Esophagus muscularis mucosa (tissue), 4 donors: ENCODE data around the gene TSFM. TPM values are rescaled to one million over a fixed set of nuclear protein-coding genes. Genes with fewer than 3 reads are reported as not detected.

Source experiments
- DNase-seq: peaks from one replicate; pipeline ENCODE4 v3.0.0-alpha.2; 2017; ENCODE audit errors: extremely low spot score
- H3K27ac ChIP-seq, 4 donors: fragments of 200-600 bp; sonication (generic); replicated peaks in 1 of 4; 1 replicate in 3 of 4; 2 replicates in 1 of 4; pipeline ENCODE4 v1.5.1; 2016 to 2019; ENCODE audit warnings: mild to moderate bottlenecking in 1 of 4
- H3K27me3 ChIP-seq, 4 donors: fragments of 200-600 bp; sonication (generic); one replicate each; pipeline versions ENCODE4 v1.5.1 to v1.6.0; 2016 to 2019
- H3K36me3 ChIP-seq, 4 donors: fragments of 200-600 bp; sonication (generic); one replicate each; pipeline ENCODE4 v1.5.1; 2016 to 2019
- H3K4me1 ChIP-seq, 4 donors: fragments of 200-600 bp; sonication (generic); one replicate each; pipeline ENCODE4 v1.5.1; 2016 to 2019
- H3K4me3 ChIP-seq, 4 donors: fragments of 200-600 bp; sonication (generic); 1 replicate in 2 of 4; 2 replicates in 2 of 4; pipeline ENCODE4 v1.5.1; 2016 to 2019; ENCODE audit warnings: mild to moderate bottlenecking in 4 of 4, moderate library complexity in 1 of 4
- H3K9me3 ChIP-seq, 4 donors: fragments of 200-600 bp; sonication (generic); 1 replicate in 3 of 4; 2 replicates in 1 of 4; pipeline ENCODE4 v1.5.1; 2016 to 2019
- EP300 ChIP-seq: sonication (generic); formaldehyde crosslinking; IDR thresholded peaks from one replicate; pipeline ENCODE4 v1.6.1; 2017; ENCODE audit warnings: antibody characterized with exemption
- POLR2A ChIP-seq: fragments of 450-650 bp; IDR thresholded peaks from one replicate; pipeline ENCODE4 v1.6.1; 2017; ENCODE audit warnings: antibody characterized with exemption, moderate library complexity, mild to moderate bottlenecking, low read depth
- POLR2AphosphoS5 ChIP-seq, 2 donors: sonication (generic); formaldehyde crosslinking; IDR thresholded peaks; one replicate each; pipeline ENCODE4 v1.6.1; 2017; ENCODE audit warnings: antibody characterized with exemption in 2 of 2
- WGBS: methylation state at CpG from one replicate; pipeline ENCODE4 v1.1.5; 2018; 5-methylcytosine and 5-hydroxymethylcytosine counted together
- intact Hi-C: fragments of 100-400 bp; cut with DNase I; formaldehyde crosslinking; loops from one replicate; pipeline ENCODE4 v1.15.1; 2023
- total RNA-seq, 4 donors: library from RNA; depleted of rRNA; stranded (reverse); fragments of >200 nt; gene quantifications; one replicate each; pipeline versions ENCODE4 v1.1.0 to v1.2.1, GENCODE V29; 2016
- TF ChIP-seq, protein P1 (sequence below), 3 experiments: fragments of 200-600 bp in 2 of 3; fragments of 450-650 bp in 1 of 3; sonication (generic) in 2 of 3; IDR thresholded peaks; one replicate each; pipeline ENCODE4 v1.5.1; 2017 to 2019; ENCODE audit warnings: antibody characterized with exemption in 3 of 3, mild to moderate bottlenecking in 2 of 3, moderate library complexity in 1 of 3

Gene TSFM
- total RNA-seq, 4 donors from 2014 or later, result 17.6 to 38.4 (median 29.2) TPM

DNA sequence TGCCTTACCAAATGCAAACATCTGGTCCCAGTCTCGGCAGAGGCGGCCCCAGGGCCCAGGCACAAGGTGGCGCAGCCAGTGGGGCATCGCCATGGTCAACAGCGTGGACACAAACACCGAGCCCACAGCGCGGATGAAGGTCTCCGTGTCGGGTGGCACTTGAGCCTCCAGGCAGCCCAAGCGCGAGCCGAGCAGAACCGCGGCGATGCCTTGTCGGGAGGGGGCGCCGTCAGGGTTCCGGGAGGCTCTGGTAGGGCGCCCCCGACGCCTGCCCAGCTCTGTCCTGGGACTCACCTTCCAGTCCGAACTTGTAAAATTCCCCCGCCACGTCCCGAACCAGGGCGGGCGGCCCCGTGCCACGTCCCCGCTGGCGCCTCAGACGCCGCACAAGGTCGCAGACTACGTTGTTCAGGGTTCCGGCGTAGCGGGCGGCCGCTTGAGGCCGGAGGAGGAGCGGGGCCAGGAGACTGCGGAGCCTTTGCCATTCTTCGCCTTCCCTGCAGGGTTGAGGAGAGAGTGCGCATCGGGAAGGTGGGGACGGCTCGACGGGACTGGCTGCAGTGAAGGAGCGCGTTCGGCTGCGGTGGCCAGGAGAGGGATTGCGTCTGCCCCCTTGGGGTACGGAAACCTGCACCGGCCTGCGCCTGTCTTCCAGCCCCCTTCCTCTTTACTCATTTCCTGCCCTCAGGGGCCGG, 17.4 kb upstream of the TSFM start:
- peaks cover 25 to 34% (median 29%) of the 10 kb centered on the region in 4 donors for H3K4me1 ChIP-seq
- DNase-seq, result no peak
- H3K36me3 ChIP-seq, result peaks cover 0 to 27% (median 19%) of the 10 kb centered on the region in 4 donors
- 4% methylated on average over 22 of the region's 60 CpGs for WGBS
- TF ChIP-seq, protein P1, sequence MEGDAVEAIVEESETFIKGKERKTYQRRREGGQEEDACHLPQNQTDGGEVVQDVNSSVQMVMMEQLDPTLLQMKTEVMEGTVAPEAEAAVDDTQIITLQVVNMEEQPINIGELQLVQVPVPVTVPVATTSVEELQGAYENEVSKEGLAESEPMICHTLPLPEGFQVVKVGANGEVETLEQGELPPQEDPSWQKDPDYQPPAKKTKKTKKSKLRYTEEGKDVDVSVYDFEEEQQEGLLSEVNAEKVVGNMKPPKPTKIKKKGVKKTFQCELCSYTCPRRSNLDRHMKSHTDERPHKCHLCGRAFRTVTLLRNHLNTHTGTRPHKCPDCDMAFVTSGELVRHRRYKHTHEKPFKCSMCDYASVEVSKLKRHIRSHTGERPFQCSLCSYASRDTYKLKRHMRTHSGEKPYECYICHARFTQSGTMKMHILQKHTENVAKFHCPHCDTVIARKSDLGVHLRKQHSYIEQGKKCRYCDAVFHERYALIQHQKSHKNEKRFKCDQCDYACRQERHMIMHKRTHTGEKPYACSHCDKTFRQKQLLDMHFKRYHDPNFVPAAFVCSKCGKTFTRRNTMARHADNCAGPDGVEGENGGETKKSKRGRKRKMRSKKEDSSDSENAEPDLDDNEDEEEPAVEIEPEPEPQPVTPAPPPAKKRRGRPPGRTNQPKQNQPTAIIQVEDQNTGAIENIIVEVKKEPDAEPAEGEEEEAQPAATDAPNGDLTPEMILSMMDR (IDR thresholded peaks at IDR 0.05), result peak in 1 of 3 experiments; percentile 4
- TF ChIP-seq POLR2A, result no peak
- TF ChIP-seq EP300, result no peak
- TF ChIP-seq POLR2AphosphoS5 (IDR thresholded peaks at IDR 0.05), result no peak
- intact Hi-C loops, result no loop called here
- peaks cover 0 to 60% (median 36%) of the 10 kb centered on the region in 4 donors for H3K27me3 ChIP-seq
- H3K9me3 ChIP-seq, result no peaks in the 10 kb centered on the region
- no peak overlapping the region for H3K27ac ChIP-seq
- peak overlapping the region; percentile 41 to 60 (median 46) for H3K4me3 ChIP-seq

DNA sequence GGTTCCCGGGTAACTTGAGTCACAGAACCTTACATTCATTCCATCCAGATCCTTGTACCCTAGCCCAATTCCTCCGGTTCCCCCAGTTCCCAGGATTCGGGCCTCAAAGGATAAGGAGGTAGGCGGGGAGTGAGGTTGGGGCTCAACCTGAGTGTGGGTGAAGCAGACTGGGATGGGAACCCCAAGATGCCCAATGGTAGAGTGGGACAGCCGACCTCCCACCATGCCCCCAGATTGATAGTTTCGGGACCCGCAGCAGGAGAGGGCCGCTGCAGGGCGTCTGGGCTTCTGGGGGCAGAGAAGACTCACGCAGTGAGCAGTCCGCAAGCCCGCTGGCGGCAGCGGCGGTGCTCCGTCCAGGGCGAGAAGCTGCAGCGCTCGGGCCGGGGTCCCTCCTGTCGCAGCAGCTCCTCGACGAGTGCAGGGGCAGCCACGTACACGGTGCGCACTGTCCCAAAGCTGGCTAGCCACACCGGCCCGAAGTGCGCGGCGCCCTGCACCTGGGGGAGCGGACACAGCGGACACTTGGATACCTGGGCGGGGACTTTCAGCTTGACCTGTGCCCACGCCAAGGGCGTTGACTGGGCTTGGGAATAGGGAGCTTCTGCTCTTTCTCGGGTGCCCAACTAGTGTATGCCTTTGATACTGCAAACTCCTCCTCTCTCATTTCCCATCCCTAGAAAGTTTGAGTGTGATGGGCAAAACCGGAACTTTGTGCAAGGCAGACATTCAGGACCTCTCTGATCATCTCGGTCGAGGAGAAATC, 16.7 kb upstream of the TSFM start:
- Histone ChIP-seq H3K27me3 (peaks cover 0 to 60% (median 36%) of the 10 kb centered on the region in 4 donors), H3K27ac (no peak overlapping the region), H3K4me1 (peaks cover 25 to 38% (median 31%) of the 10 kb centered on the region in 4 donors), H3K4me3 (peak overlapping the region; percentile 41 to 60 (median 46)), H3K36me3 (peaks cover 0 to 29% (median 21%) of the 10 kb centered on the region in 4 donors), H3K9me3 (no peaks in the 10 kb centered on the region)
- WGBS, result 4% methylated on average over 13 of the region's 40 CpGs
- TF ChIP-seq POLR2A (no peak), POLR2AphosphoS5 (IDR thresholded peaks at IDR 0.05) (no peak), EP300 (no peak)
- TF ChIP-seq, protein P1 (IDR thresholded peaks at IDR 0.05), result no peak
- no peak for DNase-seq
- intact Hi-C loops, result no loop called here

DNA sequence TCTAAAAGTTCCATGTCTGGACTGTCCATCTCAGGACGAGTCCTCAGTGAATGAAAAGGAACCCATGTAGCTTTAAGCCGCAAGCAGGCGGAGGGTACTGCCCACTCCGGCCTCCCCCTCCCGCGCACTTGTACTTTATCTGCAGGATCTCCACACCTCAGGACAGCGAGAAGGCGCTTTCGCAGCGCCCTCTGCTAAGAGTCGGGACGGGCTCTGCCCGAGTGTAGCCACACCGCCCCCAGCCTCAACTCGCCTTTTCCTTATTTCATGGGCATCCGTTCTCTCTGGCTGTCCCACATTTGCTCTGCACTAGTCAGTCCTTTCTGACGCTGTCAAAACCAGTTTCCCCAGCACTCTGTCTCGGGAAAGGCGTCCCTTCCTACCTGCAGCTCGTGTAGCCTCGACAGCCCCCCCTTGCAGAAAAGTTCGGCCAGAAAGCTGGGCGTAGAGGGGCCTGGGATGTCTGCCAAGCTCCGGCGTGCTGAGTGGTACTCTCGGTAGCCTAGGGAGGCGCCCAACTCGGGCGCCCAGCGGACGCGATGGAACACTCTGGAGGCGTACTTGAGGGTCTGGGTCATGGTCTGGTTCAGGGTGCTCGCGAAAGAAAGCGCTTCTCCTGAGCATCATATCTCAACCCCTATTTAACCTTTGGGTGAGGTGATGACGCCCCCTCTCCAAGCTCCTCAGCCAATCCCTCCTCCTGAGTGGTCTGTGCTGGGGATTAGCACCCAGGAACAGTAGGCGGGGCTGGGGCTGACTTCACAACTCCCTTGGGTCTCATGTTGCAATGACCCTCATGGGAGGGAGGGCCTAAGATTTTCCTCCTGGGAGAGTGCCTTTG, 15.9 kb upstream of the TSFM start, which contains the start of gene CYP27B1:
Gene CYP27B1 (minus strand): TSS at position 615 of the 841 bp plus-strand sequence. CDS start 37 bp downstream, at position 578.
- no peak within 1 kb of the TSS for H3K27ac ChIP-seq
- peaks cover 0 to 24% (median 20%) of the 10 kb centered on the region in 4 donors for H3K36me3 ChIP-seq
- H3K4me1 ChIP-seq, result peaks cover 31 to 46% (median 39%) of the 10 kb centered on the region in 4 donors
- intact Hi-C loops, result no loop called here
- DNase-seq, result no peak
- TF ChIP-seq POLR2A (no peak), EP300 (no peak), POLR2AphosphoS5 (IDR thresholded peaks at IDR 0.05) (no peak)
- TF ChIP-seq, protein P1 (IDR thresholded peaks at IDR 0.05), result no peak
- peaks cover 0 to 53% (median 34%) of the 10 kb centered on the region in 4 donors for H3K27me3 ChIP-seq
- WGBS, result 9% methylated on average over 22 of the region's 38 CpGs
- no peaks in the 10 kb centered on the region for H3K9me3 ChIP-seq
- peak within 1 kb of the TSS; percentile 41 to 60 (median 46) for H3K4me3 ChIP-seq

DNA sequence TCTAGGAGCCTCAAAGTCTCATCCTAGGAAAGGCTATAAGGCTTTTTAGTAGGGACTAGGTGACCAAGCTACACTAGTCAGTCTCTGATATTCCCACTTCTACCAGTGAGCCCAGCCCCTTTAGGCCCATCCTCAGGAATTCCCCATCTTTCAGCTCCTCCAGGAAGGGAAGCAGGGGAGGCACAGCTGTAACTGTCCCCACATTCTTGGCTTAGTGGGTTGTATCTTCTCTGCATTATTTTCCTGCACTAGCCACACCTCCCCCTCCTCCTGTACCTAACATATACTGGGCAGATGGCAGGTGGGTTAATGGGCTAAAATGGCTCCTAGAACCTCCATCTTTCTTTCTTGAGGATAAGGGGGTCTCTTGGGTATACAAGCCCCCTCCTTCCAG, 15.3 kb upstream of the TSFM start:
- peaks cover 0 to 24% (median 20%) of the 10 kb centered on the region in 4 donors for H3K36me3 ChIP-seq
- peaks cover 31 to 48% (median 40%) of the 10 kb centered on the region in 4 donors for H3K4me1 ChIP-seq
- no peak for DNase-seq
- no peak overlapping the region for H3K4me3 ChIP-seq
- intact Hi-C loops, result no loop called here
- no peak overlapping the region for H3K27ac ChIP-seq
- H3K9me3 ChIP-seq, result no peaks in the 10 kb centered on the region
- H3K27me3 ChIP-seq, result peaks cover 0 to 47% (median 32%) of the 10 kb centered on the region in 4 donors
- no peak for TF ChIP-seq EP300
- TF ChIP-seq POLR2AphosphoS5 (IDR thresholded peaks at IDR 0.05), result no peak
- TF ChIP-seq, protein P1 (IDR thresholded peaks at IDR 0.05), result no peak
- TF ChIP-seq POLR2A, result no peak
